K562 (cell line): Measurements from ENCODE around the gene SOS2. TPM values are rescaled to one million over a fixed set of nuclear protein-coding genes. Genes with fewer than 3 reads are reported as not detected.

Source experiments
- ATAC-seq: fragments of 200-7000 bp; cut with Tn5 transposase; 3 replicates; pipeline ENCODE4 v1.9.1; 2020; ENCODE audit warnings: moderate library complexity
- BruUV-seq: library from RNA; stranded (reverse); fragments of 400-500 nt; replicated peaks from 2 replicates; lab custom pipeline; 2021; lab: Mats Ljungman, UMichigan
- CTCF ChIA-PET: fragments of 300-600 bp; formaldehyde crosslinking; extraction: SDS; loops from one replicate; lab custom pipeline; 2021; ENCODE audit warnings: low intra/inter-chr PET ratio; lab: Yijun Ruan, JAX
- POLR2A ChIA-PET: fragments of 300-600, 350-650 bp; sonication (Branson Sonifier 250); formaldehyde crosslinking; extraction: SDS; loops from one replicate; lab custom pipeline; 2021; ENCODE audit warnings: antibody characterized with exemption, inconsistent platforms; lab: Yijun Ruan, JAX
- DNase-seq, 4 experiments: peaks; one replicate each; pipeline versions ENCODE4 v3.0.0 to v3.0.0-alpha.2; 2011 to 2018; ENCODE audit warnings: low spot score in 3 of 4, mixed read lengths in 3 of 4; ENCODE audit errors: extremely low read depth in 1 of 4
- FAIRE-seq: peaks from 2 replicates; lab custom pipeline; 2011; peaks lifted over from hg19 to GRCh38; lab: Jason Lieb, UNC
- H2AFZ ChIP-seq: 2 replicates; pipeline ENCODE4 v1.6.0; 2011; ENCODE audit warnings: low read depth, low read length, control low read depth, inconsistent platforms
- H3K27ac ChIP-seq: fragments of 200-600 bp; 3 replicates; pipeline ENCODE4 v1.8.0; 2011; ENCODE audit warnings: low read depth, mild to moderate bottlenecking, control low read depth, inconsistent platforms, low read length, moderate library complexity, mixed read lengths; ENCODE audit errors: extremely low read depth
- H3K27me3 ChIP-seq, 2 experiments: fragments of 300-600 bp in 1 of 2; 2 replicates in 1 of 2; 3 replicates in 1 of 2; pipeline versions ENCODE4 v1.6.0 to v1.8.0; 2011; ENCODE audit warnings: inconsistent platforms in 2 of 2, low read length in 2 of 2, mild to moderate bottlenecking in 1 of 2, mixed read lengths in 1 of 2, moderate library complexity in 1 of 2; ENCODE audit not compliant: control insufficient read depth in 2 of 2, insufficient read depth in 2 of 2
- H3K36me3 ChIP-seq: fragments of 300-600 bp; 3 replicates; pipeline ENCODE4 v1.8.0; 2011; ENCODE audit warnings: mild to moderate bottlenecking, low read length, inconsistent platforms; ENCODE audit not compliant: control insufficient read depth, insufficient read depth
- H3K4me1 ChIP-seq, 2 experiments: fragments of 200-600 bp in 1 of 2; replicated peaks in 1 of 2; 2 replicates in 1 of 2; 3 replicates in 1 of 2; pipeline versions ENCODE4 v1.5.1 to v1.8.0; 2011; ENCODE audit warnings: inconsistent platforms in 2 of 2, low read length in 2 of 2, mild to moderate bottlenecking in 1 of 2, mixed read lengths in 1 of 2, moderate library complexity in 1 of 2; ENCODE audit not compliant: control insufficient read depth in 2 of 2, insufficient read depth in 2 of 2
- H3K4me2 ChIP-seq: 2 replicates; pipeline ENCODE4 v1.6.1; 2011; ENCODE audit warnings: low read length, control low read depth, inconsistent platforms, mixed read lengths; ENCODE audit not compliant: insufficient read depth
- H3K4me3 ChIP-seq: fragments of 200-600 bp; sonication (generic), shearing (Covaris generic); 2 replicates; pipeline ENCODE4 v1.5.1; 2016; ENCODE audit warnings: control low read depth, inconsistent platforms
- H3K79me2 ChIP-seq: fragments of 200-600 bp; 3 replicates; pipeline ENCODE4 v1.8.0; 2011; ENCODE audit warnings: low read length, inconsistent platforms; ENCODE audit not compliant: control insufficient read depth, insufficient read depth
- H3K9ac ChIP-seq, 2 experiments: 2 replicates each; pipeline versions ENCODE4 v1.6.0 to v1.6.1; 2011; ENCODE audit warnings: low read depth in 2 of 2, low read length in 2 of 2, control low read depth in 1 of 2, inconsistent platforms in 1 of 2, mild to moderate bottlenecking in 1 of 2, mixed read lengths in 1 of 2; ENCODE audit not compliant: insufficient read depth in 1 of 2
- H3K9me1 ChIP-seq: one replicate; pipeline ENCODE4 v1.6.0; 2011; ENCODE audit warnings: inconsistent platforms, mild to moderate bottlenecking, low read length, moderate library complexity; ENCODE audit not compliant: control insufficient read depth, insufficient read depth
- H3K9me3 ChIP-seq: replicated peaks from 2 replicates; pipeline ENCODE4 v1.5.1; 2011; ENCODE audit warnings: low read depth, low read length, inconsistent platforms; ENCODE audit not compliant: control insufficient read depth, insufficient read depth
- H4K20me1 ChIP-seq: replicated peaks from 2 replicates; pipeline ENCODE4 v1.6.1; 2011; ENCODE audit warnings: low read length, inconsistent platforms, mixed read lengths; ENCODE audit not compliant: control insufficient read depth, insufficient read depth
- CBFA2T2 ChIP-seq: fragments of 450-650 bp; conservative IDR thresholded peaks from 2 replicates; pipeline ENCODE4 v1.6.1; 2017; ENCODE audit warnings: mild to moderate bottlenecking
- CBX8 ChIP-seq: fragments of 200-600 bp; sonication (generic); IDR thresholded peaks from 2 replicates; pipeline ENCODE4 v1.6.1; 2012; ENCODE audit warnings: borderline replicate concordance, mixed run types, low read depth, mild to moderate bottlenecking, moderate library complexity, mixed read lengths, low read length, control low read depth, inconsistent platforms; ENCODE audit not compliant: poor library complexity, severe bottlenecking; ENCODE audit errors: extremely low read depth
- CCNT2 ChIP-seq: IDR thresholded peaks from 2 replicates; pipeline ENCODE4 v1.6.1; 2011; ENCODE audit warnings: borderline replicate concordance, low read depth, mild to moderate bottlenecking, moderate library complexity, mixed read lengths, low read length; ENCODE audit not compliant: insufficient read length; ENCODE audit errors: extremely low read depth
- GATA2 ChIP-seq: sonication (generic); formaldehyde crosslinking; IDR thresholded peaks from 2 replicates; pipeline ENCODE4 v1.4.0; 2020; ENCODE audit warnings: mild to moderate bottlenecking, missing genetic modification reagents
- SETDB1 ChIP-seq: IDR thresholded peaks from one replicate; pipeline ENCODE4 v1.6.1; 2012; ENCODE audit warnings: low read length, control low read depth, inconsistent platforms
- SIRT6 ChIP-seq: IDR thresholded peaks from one replicate; pipeline ENCODE4 v1.6.1; 2012; ENCODE audit warnings: low read depth, mild to moderate bottlenecking, control low read depth, inconsistent platforms, low read length, moderate library complexity
- ZC3H4 ChIP-seq: sonication (generic); formaldehyde crosslinking; IDR thresholded peaks from 2 replicates; pipeline ENCODE4 v1.9.0; 2021; ENCODE audit warnings: missing genetic modification reagents, borderline replicate concordance
- ZNF140 ChIP-seq: fragments of 250-450 bp; sonication (Bioruptor Pico); IDR thresholded peaks from 2 replicates; pipeline ENCODE4 v1.8.0; 2021; ENCODE audit warnings: moderate library complexity, mild to moderate bottlenecking, inconsistent platforms
- ZNF561 ChIP-seq: fragments of 450-650 bp; formaldehyde crosslinking; conservative IDR thresholded peaks from 2 replicates; pipeline ENCODE4 v1.4.0; 2020; ENCODE audit warnings: mild to moderate bottlenecking, moderate library complexity
- ZSCAN29 ChIP-seq: fragments of 450-650 bp; IDR thresholded peaks from 2 replicates; pipeline ENCODE4 v1.6.1; 2017
- whole genome bisulfite sequencing: fragments of 100-300 bp; shearing (Covaris generic); methylation state at CpG from one replicate; pipeline ENCODE4 v1.1.6; 2016; ENCODE audit warnings: low coverage, mixed read lengths; ENCODE audit not compliant: insufficient coverage; ENCODE audit errors: missing lambda C conversion rate; 5-methylcytosine and 5-hydroxymethylcytosine counted together
- in situ Hi-C: fragments of 300-500 bp; cut with MboI; formaldehyde crosslinking; loops from 4 replicates; pipeline ENCODE4 v1.15.0; 2018; ENCODE audit warnings: inconsistent platforms, mixed read lengths
- intact Hi-C: fragments of 100-400 bp; cut with micrococcal nuclease; formaldehyde crosslinking; loops from 2 replicates; pipeline ENCODE4 v1.14.2; 2022
- polyA plus RNA-seq, 8 experiments: library from polyadenylated mRNA; depleted of rRNA in 4 of 8; stranded (reverse) in 5 of 8; unstranded in 3 of 8; fragments of >200 nt; fragmentation: Nextera tagmentation in 2 of 8; fragmentation: Illumina TruSeq in 1 of 8; extraction: Ambion mirVana in 2 of 8; extraction: Trizol in 1 of 8; gene quantifications; 2 replicates each; pipeline versions ENCODE4 v1.2.1 to v1.2.3, GENCODE V29; 2011 to 2014; ENCODE audit warnings: inconsistent platforms in 1 of 8, missing spikeins in 1 of 8
- total RNA-seq, 7 experiments: library from RNA; depleted of rRNA in 6 of 7; stranded (reverse); fragments of >200 nt in 6 of 7; fragmentation: Illumina TruSeq in 2 of 7; extraction: Trizol in 2 of 7; gene quantifications; 2 replicates each; pipeline versions ENCODE4 v1.2.1 to v1.2.3, GENCODE V29; 2011 to 2021; ENCODE audit warnings: low replicate concordance in 1 of 7
- TF ChIP-seq, protein P1 (sequence below): fragments of 250-450 bp; sonication (Bioruptor Pico); IDR thresholded peaks from 2 replicates; pipeline ENCODE4 v1.6.1; 2021; ENCODE audit warnings: mild to moderate bottlenecking
- TF ChIP-seq, protein P2 (sequence below): fragments of 200-800 bp; sonication (Bioruptor generic); IDR thresholded peaks from 2 replicates; pipeline ENCODE4 v1.6.1; 2017; ENCODE audit warnings: missing genetic modification characterization, missing compliant biosample characterization
- TF ChIP-seq, protein P3 (sequence below): fragments of 250-450 bp; sonication (Bioruptor Pico); IDR thresholded peaks from 2 replicates; pipeline ENCODE4 v1.5.0; 2022; ENCODE audit warnings: mild to moderate bottlenecking
- TF ChIP-seq, protein P4 (sequence below): fragments of 250-450 bp; sonication (Bioruptor Pico); IDR thresholded peaks from 2 replicates; pipeline ENCODE4 v1.8.0; 2021; ENCODE audit warnings: moderate library complexity, mild to moderate bottlenecking, inconsistent platforms
- TF ChIP-seq, protein P5 (sequence below): fragments of 150-350 bp; conservative IDR thresholded peaks from 2 replicates; pipeline ENCODE4 v1.6.1; 2014; ENCODE audit warnings: low read length

The SOS2 gene
- total and polyA plus RNA-seq, 9 of the 15 experiments (the other 6 are each of a cell fraction or from before 2014, with no cell fraction given) = 2.2 to 13.1 (median 10.5) TPM

DNA sequence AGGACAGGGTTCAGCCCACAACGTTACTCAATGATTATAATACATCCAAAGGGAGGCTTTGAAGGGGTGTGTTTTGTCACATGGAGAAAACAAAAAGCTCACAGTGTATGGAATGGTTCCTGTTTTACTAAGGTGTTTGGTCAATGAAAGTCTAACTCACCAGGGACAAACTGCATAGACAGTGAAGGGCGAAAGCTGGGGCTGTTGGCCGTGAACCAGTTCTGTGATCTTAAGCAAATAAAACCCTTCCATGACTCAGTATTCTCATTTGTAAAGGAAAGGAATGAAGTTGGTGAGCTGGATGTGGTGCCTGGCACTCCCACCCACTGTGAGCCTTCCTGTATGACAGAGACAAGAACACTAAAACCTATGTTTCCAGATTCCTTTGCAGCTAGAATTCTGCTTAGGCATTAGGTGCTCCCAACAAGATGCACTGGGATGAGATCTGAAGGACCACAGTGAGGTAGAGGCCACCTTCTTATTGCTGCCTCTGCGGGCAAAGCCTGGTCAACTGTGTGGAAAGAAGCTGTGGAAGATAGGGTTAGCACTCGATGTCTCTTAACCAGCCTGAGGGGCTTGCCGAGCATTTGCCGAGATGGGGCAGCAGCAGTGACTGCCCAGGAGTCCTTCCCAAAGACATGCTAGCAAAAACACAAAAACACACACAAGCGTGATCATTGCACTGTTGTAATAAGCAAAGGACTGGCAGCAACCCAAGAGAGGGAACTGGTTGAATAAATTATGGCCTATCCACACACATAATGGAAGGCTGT lies 163.5 kb downstream of the SOS2 start:
- ATAC-seq = no peak
- CTCF ChIA-PET = no interaction called here
- H3K4me3 ChIP-seq = no peak overlapping the region

More for the DNA sequence above, 163.5 kb downstream of the SOS2 start:
- intact Hi-C loops (no loop called here), in situ Hi-C loops (no loop called here)
- Histone ChIP-seq H3K9ac (no peak overlapping the region), H3K9me3 (no peaks in the 10 kb centered on the region), H3K79me2 (no peaks in the 10 kb centered on the region), H3K27me3 (no peaks in the 10 kb centered on the region), H3K27ac (no peak overlapping the region), H3K4me1 (peaks cover 6 to 15% of the 10 kb centered on the region in 2 experiments; a peak in 4 of 5 replicates), H4K20me1 (no peaks in the 10 kb centered on the region), H3K4me2 (no peak overlapping the region), H3K36me3 (no peaks in the 10 kb centered on the region), H3K9me1 (peaks cover 3% of the 10 kb centered on the region), H2AFZ (no peak overlapping the region)
- POLR2A ChIA-PET = no interaction called here
- no peak for FAIRE-seq
- WGBS = 59% methylated on average over 4 of the region's 8 CpGs
- no TSS peak for BruUV-seq
- no peak for DNase-seq
- no peak for TF ChIP-seq CCNT2
- TF ChIP-seq ZC3H4 (CRISPR knock-in tag) = no peak
- no peak for TF ChIP-seq GATA2
- TF ChIP-seq CBFA2T2 = no peak
- TF ChIP-seq, protein P1, sequence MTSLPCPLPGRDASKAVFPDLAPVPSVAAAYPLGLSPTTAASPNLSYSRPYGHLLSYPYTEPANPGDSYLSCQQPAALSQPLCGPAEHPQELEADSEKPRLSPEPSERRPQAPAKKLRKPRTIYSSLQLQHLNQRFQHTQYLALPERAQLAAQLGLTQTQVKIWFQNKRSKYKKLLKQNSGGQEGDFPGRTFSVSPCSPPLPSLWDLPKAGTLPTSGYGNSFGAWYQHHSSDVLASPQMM = no peak
- TF ChIP-seq SETDB1 = no peak
- TF ChIP-seq, protein P2, sequence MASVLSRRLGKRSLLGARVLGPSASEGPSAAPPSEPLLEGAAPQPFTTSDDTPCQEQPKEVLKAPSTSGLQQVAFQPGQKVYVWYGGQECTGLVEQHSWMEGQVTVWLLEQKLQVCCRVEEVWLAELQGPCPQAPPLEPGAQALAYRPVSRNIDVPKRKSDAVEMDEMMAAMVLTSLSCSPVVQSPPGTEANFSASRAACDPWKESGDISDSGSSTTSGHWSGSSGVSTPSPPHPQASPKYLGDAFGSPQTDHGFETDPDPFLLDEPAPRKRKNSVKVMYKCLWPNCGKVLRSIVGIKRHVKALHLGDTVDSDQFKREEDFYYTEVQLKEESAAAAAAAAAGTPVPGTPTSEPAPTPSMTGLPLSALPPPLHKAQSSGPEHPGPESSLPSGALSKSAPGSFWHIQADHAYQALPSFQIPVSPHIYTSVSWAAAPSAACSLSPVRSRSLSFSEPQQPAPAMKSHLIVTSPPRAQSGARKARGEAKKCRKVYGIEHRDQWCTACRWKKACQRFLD (CRISPR knock-in tag) = no peak
- TF ChIP-seq ZNF140 (CRISPR knock-in tag) = no peak
- TF ChIP-seq, protein P3, sequence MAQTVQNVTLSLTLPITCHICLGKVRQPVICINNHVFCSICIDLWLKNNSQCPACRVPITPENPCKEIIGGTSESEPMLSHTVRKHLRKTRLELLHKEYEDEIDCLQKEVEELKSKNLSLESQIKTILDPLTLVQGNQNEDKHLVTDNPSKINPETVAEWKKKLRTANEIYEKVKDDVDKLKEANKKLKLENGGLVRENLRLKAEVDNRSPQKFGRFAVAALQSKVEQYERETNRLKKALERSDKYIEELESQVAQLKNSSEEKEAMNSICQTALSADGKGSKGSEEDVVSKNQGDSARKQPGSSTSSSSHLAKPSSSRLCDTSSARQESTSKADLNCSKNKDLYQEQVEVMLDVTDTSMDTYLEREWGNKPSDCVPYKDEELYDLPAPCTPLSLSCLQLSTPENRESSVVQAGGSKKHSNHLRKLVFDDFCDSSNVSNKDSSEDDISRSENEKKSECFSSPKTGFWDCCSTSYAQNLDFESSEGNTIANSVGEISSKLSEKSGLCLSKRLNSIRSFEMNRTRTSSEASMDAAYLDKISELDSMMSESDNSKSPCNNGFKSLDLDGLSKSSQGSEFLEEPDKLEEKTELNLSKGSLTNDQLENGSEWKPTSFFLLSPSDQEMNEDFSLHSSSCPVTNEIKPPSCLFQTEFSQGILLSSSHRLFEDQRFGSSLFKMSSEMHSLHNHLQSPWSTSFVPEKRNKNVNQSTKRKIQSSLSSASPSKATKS (CRISPR knock-in tag) = no peak
- TF ChIP-seq ZSCAN29 = no peak
- no peak for TF ChIP-seq CBX8
- TF ChIP-seq, protein P4, sequence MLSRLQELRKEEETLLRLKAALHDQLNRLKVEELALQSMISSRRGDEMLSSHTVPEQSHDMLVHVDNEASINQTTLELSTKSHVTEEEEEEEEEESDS (CRISPR knock-in tag) = no peak
- TF ChIP-seq SIRT6 = no peak
- TF ChIP-seq, protein P5, sequence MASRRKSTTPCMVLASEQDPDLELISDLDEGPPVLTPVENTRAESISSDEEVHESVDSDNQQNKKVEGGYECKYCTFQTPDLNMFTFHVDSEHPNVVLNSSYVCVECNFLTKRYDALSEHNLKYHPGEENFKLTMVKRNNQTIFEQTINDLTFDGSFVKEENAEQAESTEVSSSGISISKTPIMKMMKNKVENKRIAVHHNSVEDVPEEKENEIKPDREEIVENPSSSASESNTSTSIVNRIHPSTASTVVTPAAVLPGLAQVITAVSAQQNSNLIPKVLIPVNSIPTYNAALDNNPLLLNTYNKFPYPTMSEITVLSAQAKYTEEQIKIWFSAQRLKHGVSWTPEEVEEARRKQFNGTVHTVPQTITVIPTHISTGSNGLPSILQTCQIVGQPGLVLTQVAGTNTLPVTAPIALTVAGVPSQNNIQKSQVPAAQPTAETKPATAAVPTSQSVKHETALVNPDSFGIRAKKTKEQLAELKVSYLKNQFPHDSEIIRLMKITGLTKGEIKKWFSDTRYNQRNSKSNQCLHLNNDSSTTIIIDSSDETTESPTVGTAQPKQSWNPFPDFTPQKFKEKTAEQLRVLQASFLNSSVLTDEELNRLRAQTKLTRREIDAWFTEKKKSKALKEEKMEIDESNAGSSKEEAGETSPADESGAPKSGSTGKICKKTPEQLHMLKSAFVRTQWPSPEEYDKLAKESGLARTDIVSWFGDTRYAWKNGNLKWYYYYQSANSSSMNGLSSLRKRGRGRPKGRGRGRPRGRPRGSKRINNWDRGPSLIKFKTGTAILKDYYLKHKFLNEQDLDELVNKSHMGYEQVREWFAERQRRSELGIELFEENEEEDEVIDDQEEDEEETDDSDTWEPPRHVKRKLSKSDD = no peak
- no peak for TF ChIP-seq ZNF561 (CRISPR knock-in tag)
